ENCODE results near the gene STAT4. TPM values are rescaled to one million over a fixed set of nuclear protein-coding genes. Genes with fewer than 3 reads are reported as not detected.

Gene STAT4
- total and polyA plus RNA-seq, 5 donors from 2014 or later = 22.7 to 60.0 (median 28.8) TPM

DNA sequence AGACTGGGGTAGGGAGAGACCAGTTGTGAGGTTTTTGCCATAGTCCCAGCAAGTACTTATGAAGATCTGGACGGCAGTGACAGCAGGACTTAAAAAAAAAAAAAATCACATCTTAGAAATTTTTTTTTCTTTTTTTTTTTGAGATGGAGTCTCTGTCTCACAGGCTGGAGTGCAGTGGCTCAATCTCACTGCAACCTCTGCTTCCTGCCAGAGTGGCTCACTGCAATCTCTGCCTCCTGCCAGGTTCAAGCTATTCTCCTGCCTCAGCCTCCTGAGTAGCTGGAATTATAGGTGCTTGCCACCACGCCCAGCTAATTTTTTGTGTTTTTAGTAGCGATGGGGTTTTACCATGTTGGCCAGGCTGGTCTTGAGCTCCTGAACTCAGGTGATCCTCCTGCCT, 22.4 kb upstream of the STAT4 start:
- Mint-ChIP-seq H3K36me3 (no peaks in the 10 kb centered on the region), H3K27ac (no peak overlapping the region), H3K4me3 (no peak overlapping the region), H3K4me1 (peaks cover 0 to 12% (median 8%) of the 10 kb centered on the region in 4 donors), H3K9me3 (peaks cover 0 to 1% (median 0%) of the 10 kb centered on the region in 7 donors), H3K27me3 (peaks cover 8% of the 10 kb centered on the region)
- no peak for DNase-seq
- H3K36me3 ChIP-seq (ENCODE audit: control insufficient read depth, insufficient read depth, low read length) = no peaks in the 10 kb centered on the region
- no peak for ATAC-seq (ENCODE audit: low read depth in 2 of 2)
- H3K27ac ChIP-seq (ENCODE audit: insufficient read depth, low read length, poor library complexity, severe bottlenecking) = no peak overlapping the region
- H3K27me3 ChIP-seq (ENCODE audit: control insufficient read depth, insufficient read depth, low read length) = no peaks in the 10 kb centered on the region
- H3K4me3 ChIP-seq (ENCODE audit: low read depth, low read length) = no peak overlapping the region
- no peaks in the 10 kb centered on the region for H3K9me3 ChIP-seq (ENCODE audit: control insufficient read depth in 2 of 2, low read length in 2 of 2)
- H3K4me1 ChIP-seq (ENCODE audit: control insufficient read depth, insufficient read depth, low read length, poor library complexity, severe bottlenecking) = no peaks in the 10 kb centered on the region

DNA sequence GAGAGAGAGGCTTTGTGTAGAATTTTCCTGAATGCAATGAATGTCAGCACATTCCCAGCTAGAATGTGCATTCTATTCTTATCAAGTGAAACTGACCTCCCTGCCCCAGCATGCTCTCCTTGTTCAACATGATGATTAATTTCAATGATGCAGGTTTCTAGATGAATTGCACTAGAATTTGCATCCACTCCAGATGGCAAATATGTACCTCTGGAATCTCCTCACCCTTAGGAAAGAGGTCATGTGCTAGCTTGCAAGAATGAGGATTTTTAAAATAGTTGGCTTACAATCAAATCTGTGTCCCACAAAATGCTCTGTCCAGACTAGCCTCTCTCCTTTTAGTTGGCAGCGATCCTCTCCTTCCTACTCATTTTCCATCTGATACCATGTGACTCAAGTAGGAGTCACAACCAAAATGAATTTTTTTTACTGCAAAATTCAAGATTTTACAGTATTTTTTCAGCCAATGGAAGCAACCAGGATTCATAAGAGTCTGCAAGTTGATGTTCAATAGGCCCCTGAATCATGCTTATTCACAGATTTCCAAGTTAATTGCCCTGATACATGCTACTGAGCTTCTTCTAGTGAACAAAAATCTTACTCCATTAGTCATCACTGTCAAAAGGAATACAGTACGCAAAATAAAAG, 21.0 kb upstream of the STAT4 start:
- Mint-ChIP-seq H3K4me3 (no peak overlapping the region), H3K4me1 (peaks cover 0 to 12% (median 8%) of the 10 kb centered on the region in 4 donors), H3K9me3 (no peaks in the 10 kb centered on the region), H3K36me3 (no peaks in the 10 kb centered on the region), H3K27me3 (peaks cover 13% of the 10 kb centered on the region), H3K27ac (no peak overlapping the region)
- Histone ChIP-seq H3K27me3 (ENCODE audit: control insufficient read depth, insufficient read depth, low read length) (no peaks in the 10 kb centered on the region), H3K4me1 (ENCODE audit: control insufficient read depth, insufficient read depth, low read length, poor library complexity, severe bottlenecking) (no peaks in the 10 kb centered on the region), H3K36me3 (ENCODE audit: control insufficient read depth, insufficient read depth, low read length) (no peaks in the 10 kb centered on the region), H3K9me3 (ENCODE audit: control insufficient read depth in 2 of 2, low read length in 2 of 2) (no peaks in the 10 kb centered on the region), H3K27ac (ENCODE audit: insufficient read depth, low read length, poor library complexity, severe bottlenecking) (no peak overlapping the region), H3K4me3 (ENCODE audit: low read depth, low read length) (no peak overlapping the region)
- DNase-seq (no peak), ATAC-seq (ENCODE audit: low read depth in 2 of 2) (no peak)

DNA sequence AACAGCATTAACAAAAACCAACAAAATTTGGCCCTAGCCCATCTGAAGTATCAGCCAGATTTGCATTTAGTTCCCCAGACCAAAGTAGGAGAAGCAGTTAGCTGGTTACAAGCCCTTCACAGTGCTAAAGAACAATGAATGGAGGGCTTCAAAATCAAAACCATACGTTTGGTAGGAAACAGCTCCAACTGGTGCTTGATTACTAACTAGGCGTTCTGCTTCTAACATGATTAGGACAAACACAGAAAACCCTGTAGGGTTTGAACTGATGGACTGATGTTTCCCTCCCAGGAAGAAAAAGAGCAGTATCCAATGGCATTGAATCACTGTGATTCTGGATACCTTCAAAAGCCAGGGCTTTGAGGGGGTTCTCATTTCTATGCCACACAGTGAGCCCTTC, 20.5 kb upstream of the STAT4 start:
- H3K4me1 Mint-ChIP-seq = peaks cover 0 to 11% (median 8%) of the 10 kb centered on the region in 4 donors
- no peak overlapping the region for H3K4me3 Mint-ChIP-seq
- peaks cover 13% of the 10 kb centered on the region for H3K27me3 Mint-ChIP-seq

DNA sequence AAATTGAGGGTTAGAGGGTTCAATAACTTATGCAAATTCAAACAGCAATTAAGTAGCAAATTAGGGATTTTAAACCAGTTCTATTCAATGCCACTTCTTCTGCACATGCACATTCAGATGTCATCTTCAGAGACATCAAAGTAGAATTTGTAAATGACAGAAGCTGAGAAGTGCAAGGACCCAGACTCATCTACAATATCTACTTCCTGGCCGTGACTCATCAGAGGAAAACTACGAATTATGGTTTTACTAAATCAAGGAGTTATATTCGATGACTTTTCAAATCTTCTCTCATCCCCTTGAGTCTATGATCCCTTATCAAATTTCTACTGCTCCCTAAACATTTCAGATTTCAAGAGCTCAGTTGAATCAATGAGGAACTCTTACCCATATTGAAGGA, 20.0 kb upstream of the STAT4 start:
- Mint-ChIP-seq H3K4me1 (peaks cover 0 to 8% (median 6%) of the 10 kb centered on the region in 4 donors), H3K4me3 (no peak overlapping the region), H3K27ac (peak overlapping the region in 1 of 3 donors; percentile 48), H3K36me3 (no peaks in the 10 kb centered on the region), H3K9me3 (no peaks in the 10 kb centered on the region), H3K27me3 (peaks cover 18% of the 10 kb centered on the region)
- Histone ChIP-seq H3K9me3 (ENCODE audit: control insufficient read depth in 2 of 2, low read length in 2 of 2) (no peaks in the 10 kb centered on the region), H3K4me1 (ENCODE audit: control insufficient read depth, insufficient read depth, low read length, poor library complexity, severe bottlenecking) (no peaks in the 10 kb centered on the region), H3K4me3 (ENCODE audit: low read depth, low read length) (no peak overlapping the region), H3K27me3 (ENCODE audit: control insufficient read depth, insufficient read depth, low read length) (no peaks in the 10 kb centered on the region), H3K36me3 (ENCODE audit: control insufficient read depth, insufficient read depth, low read length) (no peaks in the 10 kb centered on the region), H3K27ac (ENCODE audit: insufficient read depth, low read length, poor library complexity, severe bottlenecking) (no peak overlapping the region)
- peak; percentile 28 to 55 for ATAC-seq (ENCODE audit: low read depth in 2 of 2)
- no peak for DNase-seq

More for the DNA sequence above, 20.5 kb upstream of the STAT4 start:
- H3K4me1 ChIP-seq (ENCODE audit: control insufficient read depth, insufficient read depth, low read length, poor library complexity, severe bottlenecking) = no peaks in the 10 kb centered on the region
- ATAC-seq (ENCODE audit: low read depth in 2 of 2) (no peak), DNase-seq (no peak)
- H3K36me3 ChIP-seq (ENCODE audit: control insufficient read depth, insufficient read depth, low read length) = no peaks in the 10 kb centered on the region
- no peak overlapping the region for H3K4me3 ChIP-seq (ENCODE audit: low read depth, low read length)
- no peaks in the 10 kb centered on the region for H3K9me3 Mint-ChIP-seq
- H3K27me3 ChIP-seq (ENCODE audit: control insufficient read depth, insufficient read depth, low read length) = no peaks in the 10 kb centered on the region
- no peak overlapping the region for H3K27ac ChIP-seq (ENCODE audit: insufficient read depth, low read length, poor library complexity, severe bottlenecking)
- no peaks in the 10 kb centered on the region for H3K36me3 Mint-ChIP-seq
- peak overlapping the region in 2 of 3 donors; percentile 32 to 48 for H3K27ac Mint-ChIP-seq
- no peaks in the 10 kb centered on the region for H3K9me3 ChIP-seq (ENCODE audit: control insufficient read depth in 2 of 2, low read length in 2 of 2)

DNA sequence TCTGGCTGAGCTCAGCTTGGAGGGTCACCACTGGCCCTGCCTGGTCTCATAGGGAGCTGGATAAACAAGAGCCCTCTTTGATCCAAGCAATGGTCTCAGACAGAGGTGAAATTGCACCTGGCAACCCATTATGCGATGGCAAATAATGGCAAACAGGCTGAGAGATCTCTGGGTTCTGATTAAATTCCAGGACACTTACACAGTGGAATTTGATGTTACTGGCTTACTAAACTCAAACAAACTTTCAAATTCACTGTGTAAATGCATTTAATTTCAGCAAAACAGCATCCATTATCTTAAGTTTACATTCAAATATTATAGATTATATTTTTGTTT, 19.5 kb upstream of the STAT4 start:
- no peak overlapping the region for H3K4me3 Mint-ChIP-seq
- peaks cover 0 to 8% (median 6%) of the 10 kb centered on the region in 4 donors for H3K4me1 Mint-ChIP-seq
- no peaks in the 10 kb centered on the region for H3K36me3 Mint-ChIP-seq
- no peak overlapping the region for H3K27ac Mint-ChIP-seq
- no peaks in the 10 kb centered on the region for H3K9me3 Mint-ChIP-seq
- ATAC-seq (ENCODE audit: low read depth in 2 of 2) (no peak), DNase-seq (no peak)
- peaks cover 20% of the 10 kb centered on the region for H3K27me3 Mint-ChIP-seq
- no peak overlapping the region for H3K27ac ChIP-seq (ENCODE audit: insufficient read depth, low read length, poor library complexity, severe bottlenecking)
- no peaks in the 10 kb centered on the region for H3K9me3 ChIP-seq (ENCODE audit: control insufficient read depth in 2 of 2, low read length in 2 of 2)
- H3K4me3 ChIP-seq (ENCODE audit: low read depth, low read length) = no peak overlapping the region
- H3K36me3 ChIP-seq (ENCODE audit: control insufficient read depth, insufficient read depth, low read length) = no peaks in the 10 kb centered on the region
- no peaks in the 10 kb centered on the region for H3K27me3 ChIP-seq (ENCODE audit: control insufficient read depth, insufficient read depth, low read length)
- no peaks in the 10 kb centered on the region for H3K4me1 ChIP-seq (ENCODE audit: control insufficient read depth, insufficient read depth, low read length, poor library complexity, severe bottlenecking)

DNA sequence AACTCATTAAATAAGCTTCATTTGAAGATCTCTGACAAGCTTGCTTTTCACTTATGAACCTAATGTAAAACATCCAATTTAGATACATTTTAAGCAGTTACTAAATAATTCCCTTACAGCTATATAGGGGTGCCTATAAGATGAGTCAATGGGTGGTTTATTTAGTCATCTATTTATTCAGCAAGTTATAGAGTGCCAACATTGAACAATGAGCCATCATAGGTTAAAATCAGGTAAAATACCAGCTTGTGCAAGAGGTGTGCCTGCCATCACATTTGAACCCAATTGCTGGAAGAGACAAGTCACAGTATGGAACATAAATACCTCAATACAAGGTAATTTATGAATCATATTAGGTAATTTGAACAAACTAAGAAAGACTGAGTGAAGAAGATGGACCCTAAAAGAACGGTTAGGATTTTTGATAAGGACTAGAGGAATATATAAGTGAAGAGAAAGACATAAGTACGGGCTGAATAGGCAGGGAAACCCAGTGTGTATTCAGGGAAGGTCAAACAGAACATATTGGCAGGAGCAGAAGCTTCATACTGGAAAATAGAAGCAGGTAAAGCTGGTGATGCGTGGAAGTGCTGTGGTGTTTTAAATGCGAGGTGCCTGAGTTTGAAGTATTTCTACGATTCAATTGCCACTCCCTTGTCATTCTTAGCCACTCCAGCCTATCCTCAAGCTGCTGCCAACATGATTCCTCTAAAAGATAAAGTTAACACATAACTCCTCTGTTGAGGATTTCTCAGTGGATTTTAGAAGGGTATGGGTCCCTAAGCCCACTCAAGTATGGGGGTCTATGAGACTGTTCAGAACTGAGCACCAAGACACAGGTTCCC, 18.9 kb upstream of the STAT4 start:
- Histone ChIP-seq H3K36me3 (ENCODE audit: control insufficient read depth, insufficient read depth, low read length) (no peaks in the 10 kb centered on the region), H3K4me3 (ENCODE audit: low read depth, low read length) (no peak overlapping the region), H3K4me1 (ENCODE audit: control insufficient read depth, insufficient read depth, low read length, poor library complexity, severe bottlenecking) (no peaks in the 10 kb centered on the region), H3K9me3 (ENCODE audit: control insufficient read depth in 2 of 2, low read length in 2 of 2) (no peaks in the 10 kb centered on the region), H3K27ac (ENCODE audit: insufficient read depth, low read length, poor library complexity, severe bottlenecking) (no peak overlapping the region), H3K27me3 (ENCODE audit: control insufficient read depth, insufficient read depth, low read length) (no peaks in the 10 kb centered on the region)
- H3K9me3 Mint-ChIP-seq = no peaks in the 10 kb centered on the region
- H3K4me1 Mint-ChIP-seq = peaks cover 0 to 14% (median 7%) of the 10 kb centered on the region in 4 donors
- H3K36me3 Mint-ChIP-seq = no peaks in the 10 kb centered on the region
- ATAC-seq (ENCODE audit: low read depth in 2 of 2) = no peak
- no peak overlapping the region for H3K27ac Mint-ChIP-seq
- no peak for DNase-seq
- no peak overlapping the region for H3K4me3 Mint-ChIP-seq
- H3K27me3 Mint-ChIP-seq = peaks cover 21% of the 10 kb centered on the region

DNA sequence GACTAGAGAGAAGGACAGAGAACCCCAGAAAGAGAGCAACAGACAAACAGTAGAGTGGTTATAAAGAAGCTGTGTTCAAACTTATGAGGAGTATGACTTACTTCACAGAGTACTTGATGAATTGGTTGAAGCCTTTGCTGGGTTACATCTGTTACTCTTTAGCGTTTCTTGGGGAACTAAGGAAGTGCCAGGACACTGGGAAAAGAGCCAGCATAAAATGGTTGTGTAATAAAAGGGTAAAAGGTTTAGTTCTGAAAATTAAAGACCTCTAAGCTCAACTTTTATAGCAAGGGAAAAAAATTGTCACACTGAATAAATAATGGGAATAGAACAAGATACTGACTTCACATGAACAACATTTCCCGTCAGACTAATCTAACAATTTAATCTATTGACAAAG, 17.0 kb upstream of the STAT4 start:
- DNase-seq = no peak
- H3K4me1 ChIP-seq (ENCODE audit: control insufficient read depth, insufficient read depth, low read length, poor library complexity, severe bottlenecking) = no peaks in the 10 kb centered on the region
- Mint-ChIP-seq H3K4me1 (peaks cover 0 to 9% (median 6%) of the 10 kb centered on the region in 4 donors), H3K27me3 (peaks cover 22% of the 10 kb centered on the region), H3K9me3 (no peaks in the 10 kb centered on the region), H3K27ac (no peak overlapping the region), H3K4me3 (no peak overlapping the region), H3K36me3 (no peaks in the 10 kb centered on the region)
- no peak overlapping the region for H3K4me3 ChIP-seq (ENCODE audit: low read depth, low read length)
- ATAC-seq (ENCODE audit: low read depth in 2 of 2) = no peak
- no peaks in the 10 kb centered on the region for H3K9me3 ChIP-seq (ENCODE audit: control insufficient read depth in 2 of 2, low read length in 2 of 2)
- no peaks in the 10 kb centered on the region for H3K36me3 ChIP-seq (ENCODE audit: control insufficient read depth, insufficient read depth, low read length)
- no peaks in the 10 kb centered on the region for H3K27me3 ChIP-seq (ENCODE audit: control insufficient read depth, insufficient read depth, low read length)
- no peak overlapping the region for H3K27ac ChIP-seq (ENCODE audit: insufficient read depth, low read length, poor library complexity, severe bottlenecking)

Measured in CD4-positive, CD25-positive, alpha-beta regulatory T cell (primary cell).